ENCODE measurements around the gene GALNT4. TPM values are rescaled to one million over a fixed set of nuclear protein-coding genes. Genes with fewer than 3 reads are reported as not detected.

Gene GALNT4
- total RNA-seq, 1 donor from 2014 or later: 6.9 TPM

DNA sequence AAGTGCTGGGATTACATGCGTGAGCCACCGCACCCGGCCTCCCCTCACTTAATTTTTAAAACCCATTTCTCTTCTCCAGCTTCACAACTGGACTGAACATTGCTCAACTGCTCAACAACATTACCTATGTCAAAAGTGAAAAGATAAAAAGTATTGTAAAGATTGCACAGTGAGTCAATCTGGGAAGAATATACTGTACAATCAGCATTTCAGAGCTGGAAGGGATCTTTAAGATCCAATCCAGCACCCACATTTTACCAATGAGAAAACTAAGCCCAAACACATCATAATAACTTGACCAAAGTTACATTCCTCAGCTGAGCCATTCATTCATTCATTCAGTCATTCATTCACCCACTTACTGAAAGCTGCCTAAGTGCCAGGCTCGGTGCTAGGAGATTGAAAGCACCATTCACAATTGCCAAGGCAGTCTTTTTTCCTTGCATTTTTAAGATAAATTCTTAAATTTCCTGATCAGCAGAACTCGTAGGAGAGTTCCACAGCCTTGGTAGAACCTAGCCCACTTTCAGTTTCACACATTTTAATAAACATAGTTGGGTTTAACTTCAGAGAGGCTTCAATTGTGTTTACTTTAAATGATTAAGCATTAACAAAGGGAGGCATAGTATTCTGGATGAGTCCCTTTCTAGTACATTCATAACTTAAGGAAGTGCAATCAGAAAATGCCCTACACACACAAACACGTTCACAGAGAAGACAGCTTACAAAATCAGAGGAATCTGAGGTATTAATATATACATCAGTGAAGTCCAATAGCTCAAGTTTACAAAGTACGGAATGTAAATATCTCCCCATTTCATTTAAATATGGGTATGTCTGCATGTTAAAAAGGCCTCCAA is 3.0 kb downstream of the GALNT4 start:
- Histone ChIP-seq H3K4me1 (ENCODE audit: insufficient read depth, low read length) (peaks cover 8% of the 10 kb centered on the region), H4K20me1 (ENCODE audit: insufficient read depth, low read length) (peaks cover 3% of the 10 kb centered on the region), H3K9ac (ENCODE audit: low read length) (no peak overlapping the region), H3K79me2 (ENCODE audit: insufficient read depth, low read length) (peaks cover 34% of the 10 kb centered on the region), H3K4me3 (ENCODE audit: insufficient read depth, low read depth, low read length) (no peak overlapping the region), H3K27me3 (ENCODE audit: insufficient read depth, low read length) (no peaks in the 10 kb centered on the region), H3K36me3 (ENCODE audit: insufficient read depth, low read length) (no peaks in the 10 kb centered on the region), H3K4me2 (ENCODE audit: low read length) (peak overlapping the region; percentile 48), H3K27ac (ENCODE audit: low read depth, low read length) (no peak overlapping the region), H2AFZ (ENCODE audit: low read depth, low read length) (no peak overlapping the region), H3K9me3 (ENCODE audit: insufficient read depth, low read depth, low read length) (no peaks in the 10 kb centered on the region)
- DNase-seq (ENCODE audit: low read depth) (no peak), FAIRE-seq (no peak)
- Mint-ChIP-seq H3K36me3 (ENCODE audit: low read depth, unreplicated experiment) (peaks cover 11% of the 10 kb centered on the region), H3K4me3 (ENCODE audit: unreplicated experiment) (peak overlapping the region; percentile 61), H3K27ac (ENCODE audit: unreplicated experiment) (no peak overlapping the region), H3K4me1 (ENCODE audit: low read depth, unreplicated experiment) (peaks cover 18% of the 10 kb centered on the region), H3K27me3 (ENCODE audit: low read depth, unreplicated experiment) (no peaks in the 10 kb centered on the region), H3K9me3 (ENCODE audit: unreplicated experiment) (no peaks in the 10 kb centered on the region)
- TF ChIP-seq EZH2 (IDR thresholded peaks at IDR 0.05; ENCODE audit: insufficient read depth, low read length) (no peak), CTCF (IDR thresholded peaks at IDR 0.05; ENCODE audit: insufficient read depth, low read depth, low read length) (no peak)

- peaks cover 4% of the 10 kb centered on the region for H3K36me3 Mint-ChIP-seq (ENCODE audit: low read depth, unreplicated experiment)
- Histone ChIP-seq H3K9ac (ENCODE audit: low read length) (no peak overlapping the region), H3K4me1 (ENCODE audit: insufficient read depth, low read length) (no peaks in the 10 kb centered on the region), H2AFZ (ENCODE audit: low read depth, low read length) (no peak overlapping the region), H3K4me3 (ENCODE audit: insufficient read depth, low read depth, low read length) (no peak overlapping the region), H3K79me2 (ENCODE audit: insufficient read depth, low read length) (peaks cover 16% of the 10 kb centered on the region), H3K27me3 (ENCODE audit: insufficient read depth, low read length) (no peaks in the 10 kb centered on the region), H4K20me1 (ENCODE audit: insufficient read depth, low read length) (no peaks in the 10 kb centered on the region), H3K27ac (ENCODE audit: low read depth, low read length) (no peak overlapping the region), H3K36me3 (ENCODE audit: insufficient read depth, low read length) (no peaks in the 10 kb centered on the region), H3K4me2 (ENCODE audit: low read length) (no peak overlapping the region), H3K9me3 (ENCODE audit: insufficient read depth, low read depth, low read length) (no peaks in the 10 kb centered on the region)
- FAIRE-seq: no peak
- no peak for TF ChIP-seq CTCF (IDR thresholded peaks at IDR 0.05; ENCODE audit: insufficient read depth, low read depth, low read length)
- TF ChIP-seq EZH2 (IDR thresholded peaks at IDR 0.05; ENCODE audit: insufficient read depth, low read length): no peak
- H3K9me3 Mint-ChIP-seq (ENCODE audit: unreplicated experiment): no peaks in the 10 kb centered on the region
- DNase-seq (ENCODE audit: low read depth): no peak
- H3K27me3 Mint-ChIP-seq (ENCODE audit: low read depth, unreplicated experiment): no peaks in the 10 kb centered on the region
- no peak overlapping the region for H3K4me3 Mint-ChIP-seq (ENCODE audit: unreplicated experiment)
- H3K27ac Mint-ChIP-seq (ENCODE audit: unreplicated experiment): no peak overlapping the region
- peaks cover 4% of the 10 kb centered on the region for H3K4me1 Mint-ChIP-seq (ENCODE audit: low read depth, unreplicated experiment)
Measured at GRCh38 chr12:89517720-89518119, 6.9 kb downstream of the GALNT4 start.

GRCh38 chr12:89516633-89517032 is 8.0 kb downstream of the GALNT4 start:
- H3K4me1 Mint-ChIP-seq (ENCODE audit: low read depth, unreplicated experiment): peaks cover 3% of the 10 kb centered on the region
- no peak overlapping the region for H3K27ac ChIP-seq (ENCODE audit: low read depth, low read length)
- peaks cover 5% of the 10 kb centered on the region for H3K79me2 ChIP-seq (ENCODE audit: insufficient read depth, low read length)
- H4K20me1 ChIP-seq (ENCODE audit: insufficient read depth, low read length): no peaks in the 10 kb centered on the region
- H3K27ac Mint-ChIP-seq (ENCODE audit: unreplicated experiment): no peak overlapping the region
- no peaks in the 10 kb centered on the region for H3K4me1 ChIP-seq (ENCODE audit: insufficient read depth, low read length)
- no peaks in the 10 kb centered on the region for H3K27me3 ChIP-seq (ENCODE audit: insufficient read depth, low read length)
- H3K9me3 ChIP-seq (ENCODE audit: insufficient read depth, low read depth, low read length): no peaks in the 10 kb centered on the region
- H3K9ac ChIP-seq (ENCODE audit: low read length): no peak overlapping the region
- H3K9me3 Mint-ChIP-seq (ENCODE audit: unreplicated experiment): no peaks in the 10 kb centered on the region
- no peak overlapping the region for H3K4me3 ChIP-seq (ENCODE audit: insufficient read depth, low read depth, low read length)
- TF ChIP-seq EZH2 (IDR thresholded peaks at IDR 0.05; ENCODE audit: insufficient read depth, low read length): no peak
- TF ChIP-seq CTCF (IDR thresholded peaks at IDR 0.05; ENCODE audit: insufficient read depth, low read depth, low read length): no peak
- DNase-seq (ENCODE audit: low read depth) (no peak), FAIRE-seq (no peak)
- H2AFZ ChIP-seq (ENCODE audit: low read depth, low read length): no peak overlapping the region
- H3K36me3 ChIP-seq (ENCODE audit: insufficient read depth, low read length): no peaks in the 10 kb centered on the region
- no peak overlapping the region for H3K4me2 ChIP-seq (ENCODE audit: low read length)
- H3K27me3 Mint-ChIP-seq (ENCODE audit: low read depth, unreplicated experiment): no peaks in the 10 kb centered on the region
- peaks cover 2% of the 10 kb centered on the region for H3K36me3 Mint-ChIP-seq (ENCODE audit: low read depth, unreplicated experiment)
- no peak overlapping the region for H3K4me3 Mint-ChIP-seq (ENCODE audit: unreplicated experiment)

All from astrocyte (in vitro differentiated cells and primary cell).